SK-N-SH (cell line): ENCODE data around the gene FLNA. TPM values are rescaled to one million over a fixed set of nuclear protein-coding genes. Genes with fewer than 3 reads are reported as not detected.

Experiments used
- CTCF ChIA-PET: fragments of 300-600, 350-600 bp; formaldehyde crosslinking; extraction: SDS; loops from one replicate; lab custom pipeline; 2021; lab: Yijun Ruan, JAX
- POLR2A ChIA-PET: fragments of 350-600 bp; sonication (Branson Sonifier 250); formaldehyde crosslinking; extraction: SDS; loops from one replicate; lab custom pipeline; 2020; ENCODE audit warnings: antibody characterized with exemption, inconsistent platforms; lab: Yijun Ruan, JAX
- DNase-seq: peaks from one replicate; pipeline ENCODE4 v3.0.0; 2012
- H2AFZ ChIP-seq: fragments of 200-600 bp; sonication (generic); 2 replicates; pipeline ENCODE4 v1.8.1; 2016; ENCODE audit warnings: antibody characterized with exemption, mild to moderate bottlenecking, low read depth
- H3F3A ChIP-seq: fragments of 200-600 bp; sonication (generic); replicated peaks from 2 replicates; pipeline ENCODE3; 2016; ENCODE audit warnings: antibody characterized with exemption, mild to moderate bottlenecking; ENCODE audit not compliant: insufficient read depth
- H3K27ac ChIP-seq, 2 experiments: fragments of 200-500 bp in 1 of 2; fragments of 200-600 bp in 1 of 2; sonication (Bioruptor generic) in 1 of 2; sonication (generic), shearing (Covaris generic) in 1 of 2; 2 replicates each; pipeline versions ENCODE4 v1.5.1 to v1.6.1; 2014 to 2016; ENCODE audit warnings: low read depth in 2 of 2, inconsistent platforms in 1 of 2, low read length in 1 of 2, mild to moderate bottlenecking in 1 of 2, mixed read lengths in 1 of 2
- H3K27me3 ChIP-seq: fragments of 200-600 bp; sonication (generic), shearing (Covaris generic); 2 replicates; pipeline ENCODE4 v1.6.1; 2016; ENCODE audit warnings: mixed run types; ENCODE audit not compliant: insufficient read depth
- H3K36me3 ChIP-seq, 2 experiments: fragments of 200-500 bp in 1 of 2; fragments of 200-600 bp in 1 of 2; sonication (Bioruptor generic) in 1 of 2; sonication (generic) in 1 of 2; replicated peaks in 1 of 2; 2 replicates each; pipeline versions ENCODE3 to v1.5.1; 2014 to 2016; ENCODE audit warnings: low read length in 1 of 2, mild to moderate bottlenecking in 1 of 2; ENCODE audit not compliant: insufficient read depth in 2 of 2, control insufficient read depth in 1 of 2
- H3K4me1 ChIP-seq, 2 experiments: fragments of 200-500 bp in 1 of 2; fragments of 200-600 bp in 1 of 2; sonication (Bioruptor generic) in 1 of 2; sonication (generic), shearing (Covaris generic) in 1 of 2; 2 replicates each; pipeline versions ENCODE4 v1.5.1 to v1.6.1; 2014 to 2016; ENCODE audit warnings: low read depth in 1 of 2, low read length in 1 of 2, mixed run types in 1 of 2; ENCODE audit not compliant: insufficient read depth in 2 of 2, control insufficient read depth in 1 of 2
- H3K4me2 ChIP-seq: fragments of 200-600 bp; sonication (generic), shearing (Covaris generic); 2 replicates; pipeline ENCODE4 v1.6.1; 2017; ENCODE audit warnings: mixed run types
- H3K4me3 ChIP-seq, 2 experiments: fragments of 200-500 bp in 1 of 2; fragments of 200-600 bp in 1 of 2; sonication (Bioruptor generic) in 1 of 2; sonication (generic), shearing (Covaris generic) in 1 of 2; 2 replicates each; pipeline versions ENCODE4 v1.5.1 to v1.8.1; 2014 to 2016; ENCODE audit warnings: low read depth in 2 of 2, inconsistent platforms in 1 of 2, low read length in 1 of 2, mild to moderate bottlenecking in 1 of 2, mixed read lengths in 1 of 2, moderate library complexity in 1 of 2
- H3K79me2 ChIP-seq: fragments of 200-600 bp; sonication (generic); 2 replicates; pipeline ENCODE4 v1.8.1; 2017; ENCODE audit warnings: mild to moderate bottlenecking; ENCODE audit not compliant: insufficient read depth
- H3K9ac ChIP-seq: fragments of 200-600 bp; sonication (generic); 2 replicates; pipeline ENCODE4 v1.6.1; 2017; ENCODE audit warnings: mixed run types
- H3K9me2 ChIP-seq: fragments of 200-600 bp; sonication (generic); 2 replicates; pipeline ENCODE4 v1.6.1; 2017; ENCODE audit warnings: mixed run types
- H3K9me3 ChIP-seq: fragments of 200-600 bp; sonication (generic); 2 replicates; pipeline ENCODE4 v1.6.1; 2017; ENCODE audit warnings: mixed run types, mild to moderate bottlenecking, moderate library complexity
- H4K20me1 ChIP-seq: fragments of 200-600 bp; sonication (generic); 2 replicates; pipeline ENCODE4 v1.6.1; 2017; ENCODE audit warnings: mild to moderate bottlenecking, mixed run types; ENCODE audit not compliant: insufficient read depth
- ELF1 ChIP-seq: IDR thresholded peaks from 2 replicates; pipeline ENCODE4 v1.4.0; 2012
- EP300 ChIP-seq, 2 experiments: IDR thresholded peaks; 2 replicates each; pipeline versions ENCODE4 v1.4.0 to v1.6.1; 2012; ENCODE audit warnings: borderline replicate concordance in 1 of 2, low read depth in 1 of 2, low read length in 1 of 2
- EZH2phosphoT487 ChIP-seq: fragments of 200-600 bp; sonication (generic); IDR thresholded peaks from 2 replicates; pipeline ENCODE4 v1.6.1; 2017; ENCODE audit warnings: low read depth, mixed run types, mild to moderate bottlenecking, antibody characterized with exemption, moderate library complexity, borderline replicate concordance
- GABPA ChIP-seq: IDR thresholded peaks from 2 replicates; pipeline ENCODE4 v1.4.0; 2012; ENCODE audit warnings: low read depth, mild to moderate bottlenecking
- RCOR1 ChIP-seq: fragments of 150-350 bp; IDR thresholded peaks from 2 replicates; pipeline ENCODE4 v1.6.1; 2017; ENCODE audit warnings: antibody characterized with exemption, low read length
- RXRA ChIP-seq: IDR thresholded peaks from 2 replicates; pipeline ENCODE4 v1.4.0; 2012; ENCODE audit warnings: low read depth, mild to moderate bottlenecking, borderline replicate concordance
- SIN3A ChIP-seq: IDR thresholded peaks from 2 replicates; pipeline ENCODE4 v1.6.1; 2012; ENCODE audit warnings: low read depth, mild to moderate bottlenecking, low read length, moderate library complexity, borderline replicate concordance
- TAF1 ChIP-seq: IDR thresholded peaks from 2 replicates; pipeline ENCODE4 v1.6.1; 2012; ENCODE audit warnings: low read depth, mild to moderate bottlenecking, low read length, moderate library complexity, borderline replicate concordance
- WGBS: methylation state at CpG from one replicate; pipeline ENCODE4 v1.1.6; 2017; ENCODE audit warnings: low lambda C conversion rate; 5-methylcytosine and 5-hydroxymethylcytosine counted together
- polyA plus RNA-seq, 3 experiments: library from polyadenylated mRNA; depleted of rRNA; stranded (reverse); fragments of >200 nt; gene quantifications; 2 replicates each; pipeline ENCODE4 v1.2.3, GENCODE V29; 2012
- TF ChIP-seq, protein P1 (sequence below): IDR thresholded peaks from 2 replicates; pipeline ENCODE4 v1.4.0; 2012; ENCODE audit warnings: low read depth, borderline replicate concordance
- TF ChIP-seq, protein P2 (sequence below): IDR thresholded peaks from 2 replicates; pipeline ENCODE4 v1.4.0; 2012; ENCODE audit warnings: low read depth
- TF ChIP-seq, protein P3 (sequence below): IDR thresholded peaks from 2 replicates; pipeline ENCODE4 v1.4.0; 2012; ENCODE audit warnings: low read depth, borderline replicate concordance

Gene FLNA
- polyA plus RNA-seq, 1 of the 3 experiments (the other 2 are of a cell fraction): 550 TPM

- TF ChIP-seq, protein P1, sequence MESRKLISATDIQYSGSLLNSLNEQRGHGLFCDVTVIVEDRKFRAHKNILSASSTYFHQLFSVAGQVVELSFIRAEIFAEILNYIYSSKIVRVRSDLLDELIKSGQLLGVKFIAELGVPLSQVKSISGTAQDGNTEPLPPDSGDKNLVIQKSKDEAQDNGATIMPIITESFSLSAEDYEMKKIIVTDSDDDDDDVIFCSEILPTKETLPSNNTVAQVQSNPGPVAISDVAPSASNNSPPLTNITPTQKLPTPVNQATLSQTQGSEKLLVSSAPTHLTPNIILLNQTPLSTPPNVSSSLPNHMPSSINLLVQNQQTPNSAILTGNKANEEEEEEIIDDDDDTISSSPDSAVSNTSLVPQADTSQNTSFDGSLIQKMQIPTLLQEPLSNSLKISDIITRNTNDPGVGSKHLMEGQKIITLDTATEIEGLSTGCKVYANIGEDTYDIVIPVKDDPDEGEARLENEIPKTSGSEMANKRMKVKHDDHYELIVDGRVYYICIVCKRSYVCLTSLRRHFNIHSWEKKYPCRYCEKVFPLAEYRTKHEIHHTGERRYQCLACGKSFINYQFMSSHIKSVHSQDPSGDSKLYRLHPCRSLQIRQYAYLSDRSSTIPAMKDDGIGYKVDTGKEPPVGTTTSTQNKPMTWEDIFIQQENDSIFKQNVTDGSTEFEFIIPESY: no peak
- TF ChIP-seq RCOR1 (no peak), EP300 (IDR thresholded peaks at IDR 0.05; ENCODE audit: borderline replicate concordance in 1 of 2, low read depth in 1 of 2, low read length in 1 of 2) (no peak), GABPA (no peak)
These were observed 68.8 kb downstream of the FLNA start (continued) for GRCh38 chrX:154305541-154306205.

DNA sequence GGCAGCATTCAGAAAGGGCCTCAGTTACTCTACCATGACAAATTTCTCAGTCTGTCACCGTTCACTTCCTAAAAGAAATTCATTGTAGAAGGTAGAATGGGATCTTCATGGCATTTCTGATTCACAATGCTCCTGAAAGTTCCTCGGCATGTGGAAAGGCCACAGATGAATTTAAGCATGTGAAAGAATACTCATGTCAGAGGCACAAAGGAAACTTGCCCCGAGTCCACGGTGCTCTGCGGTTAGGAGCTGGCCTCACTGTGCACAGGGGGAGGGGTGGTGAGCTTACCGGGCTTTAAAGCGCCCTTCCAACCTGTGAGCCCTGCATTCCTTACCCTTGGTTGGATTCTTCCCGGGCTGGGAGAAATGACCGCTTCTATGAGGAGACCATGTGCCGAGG is 69.6 kb downstream of the FLNA start:
- Histone ChIP-seq H3K27ac (no peak overlapping the region), H3K27me3 (peaks cover 26% of the 10 kb centered on the region), H3K36me3 (no peaks in the 10 kb centered on the region), H2AFZ (no peak overlapping the region), H3K4me3 (no peak overlapping the region), H3K9me2 (no peaks in the 10 kb centered on the region), H3K79me2 (no peaks in the 10 kb centered on the region), H3K4me1 (peaks cover 0 to 5% of the 10 kb centered on the region in 2 experiments; a peak in 1 of 4 replicates), H3K4me2 (no peak overlapping the region), H4K20me1 (no peaks in the 10 kb centered on the region), H3K9ac (no peak overlapping the region), H3K9me3 (no peaks in the 10 kb centered on the region), H3F3A (no peaks in the 10 kb centered on the region)
- TF ChIP-seq RXRA: no peak
- TF ChIP-seq, protein P2, sequence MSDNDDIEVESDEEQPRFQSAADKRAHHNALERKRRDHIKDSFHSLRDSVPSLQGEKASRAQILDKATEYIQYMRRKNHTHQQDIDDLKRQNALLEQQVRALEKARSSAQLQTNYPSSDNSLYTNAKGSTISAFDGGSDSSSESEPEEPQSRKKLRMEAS: no peak
- no peak for TF ChIP-seq SIN3A
- TF ChIP-seq, protein P3, sequence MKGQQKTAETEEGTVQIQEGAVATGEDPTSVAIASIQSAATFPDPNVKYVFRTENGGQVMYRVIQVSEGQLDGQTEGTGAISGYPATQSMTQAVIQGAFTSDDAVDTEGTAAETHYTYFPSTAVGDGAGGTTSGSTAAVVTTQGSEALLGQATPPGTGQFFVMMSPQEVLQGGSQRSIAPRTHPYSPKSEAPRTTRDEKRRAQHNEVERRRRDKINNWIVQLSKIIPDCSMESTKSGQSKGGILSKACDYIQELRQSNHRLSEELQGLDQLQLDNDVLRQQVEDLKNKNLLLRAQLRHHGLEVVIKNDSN: no peak
- no peak for TF ChIP-seq ELF1
- TF ChIP-seq, protein P1: no peak
- no peak for TF ChIP-seq TAF1
- TF ChIP-seq EZH2phosphoT487: no peak
- ChIA-PET CTCF (interaction anchor here (0.7 to 1.1 kb wide), 2 partner anchors 9 to 286 kb away, joined by 3 read pairs; no protein-coding TSS in a partner anchor), POLR2A (no interaction called here)
- 48% methylated on average over 10 of the region's 10 CpGs for WGBS
- no peak for DNase-seq
